Left ventricle myocardium inferior (tissue), 1 donor: ENCODE data around the gene AURKA. TPM values are rescaled to one million over a fixed set of nuclear protein-coding genes. Genes with fewer than 3 reads are reported as not detected.
A peak's percentile ranks its signal among the peaks of the same experiment; 100 is the strongest.
"Not testable (repeated sequence)": the region's sequence is repeated elsewhere in the genome, so short reads cannot be mapped to it uniquely, and the experiment has no call there.

Source experiments
- DNase-seq: peaks from one replicate; pipeline ENCODE4 v3.0.0-alpha.2; 2020
- H3K27ac ChIP-seq: fragments of 200-600 bp; replicated peaks from 2 replicates; pipeline ENCODE4 v1.8.0; 2021
- H3K27me3 ChIP-seq: fragments of 200-600 bp; 2 replicates; pipeline ENCODE4 v1.8.0; 2021; ENCODE audit warnings: low read depth
- H3K36me3 ChIP-seq: fragments of 200-600 bp; 2 replicates; pipeline ENCODE4 v1.8.0; 2021
- H3K4me1 ChIP-seq: fragments of 200-600 bp; 2 replicates; pipeline ENCODE4 v1.8.0; 2021
- H3K4me3 ChIP-seq: fragments of 200-600 bp; 2 replicates; pipeline ENCODE4 v1.8.0; 2021; ENCODE audit warnings: mild to moderate bottlenecking, moderate library complexity
- H3K9me3 ChIP-seq: fragments of 200-600 bp; replicated peaks from 2 replicates; pipeline ENCODE4 v1.8.0; 2021
- intact Hi-C: fragments of 100-400 bp; cut with micrococcal nuclease; formaldehyde crosslinking; loops from one replicate; pipeline ENCODE4 v1.11.0; 2022
- total RNA-seq: library from RNA; stranded (reverse); fragmentation: NEBNext Ultra II Directional; extraction: Animal tissue kit (Norgen Biotek cat#: 25700); gene quantifications from one replicate; pipeline ENCODE4 v1.2.1, GENCODE V29; 2021
- TF ChIP-seq, protein P1 (sequence below): fragments of 200-600 bp; IDR thresholded peaks from 2 replicates; pipeline ENCODE4 v1.8.0; 2021; ENCODE audit warnings: antibody characterized with exemption, mild to moderate bottlenecking, borderline replicate concordance
- donor health status: DM: no; HTN: yes; CAD: no; lungs with severe emphysema.

AURKA gene
- total RNA-seq, 1 donor from 2014 or later = 7.8 TPM

DNA sequence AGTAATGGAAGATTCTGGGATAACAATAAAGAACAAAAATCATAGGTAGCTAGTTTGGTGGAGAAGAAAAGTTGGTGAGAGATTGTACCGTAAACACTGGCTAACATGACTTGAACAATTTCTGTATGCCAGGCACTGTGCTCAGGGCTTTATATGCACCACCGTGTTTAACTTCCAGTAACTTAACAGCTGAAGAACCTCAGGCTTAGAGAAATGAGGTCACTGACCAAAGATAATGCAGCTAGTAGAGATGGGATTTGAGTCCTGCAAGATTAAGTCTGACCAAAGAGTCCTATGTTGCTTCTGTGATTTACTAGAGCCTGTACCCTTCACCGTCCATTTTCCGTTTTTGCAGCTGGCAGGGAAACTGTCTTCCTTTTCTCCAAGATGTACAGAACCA, 3.2 kb upstream of the AURKA start:
- no peak overlapping the region for H3K27ac ChIP-seq
- H3K27me3 ChIP-seq = no peaks in the 10 kb centered on the region
- TF ChIP-seq, protein P1, sequence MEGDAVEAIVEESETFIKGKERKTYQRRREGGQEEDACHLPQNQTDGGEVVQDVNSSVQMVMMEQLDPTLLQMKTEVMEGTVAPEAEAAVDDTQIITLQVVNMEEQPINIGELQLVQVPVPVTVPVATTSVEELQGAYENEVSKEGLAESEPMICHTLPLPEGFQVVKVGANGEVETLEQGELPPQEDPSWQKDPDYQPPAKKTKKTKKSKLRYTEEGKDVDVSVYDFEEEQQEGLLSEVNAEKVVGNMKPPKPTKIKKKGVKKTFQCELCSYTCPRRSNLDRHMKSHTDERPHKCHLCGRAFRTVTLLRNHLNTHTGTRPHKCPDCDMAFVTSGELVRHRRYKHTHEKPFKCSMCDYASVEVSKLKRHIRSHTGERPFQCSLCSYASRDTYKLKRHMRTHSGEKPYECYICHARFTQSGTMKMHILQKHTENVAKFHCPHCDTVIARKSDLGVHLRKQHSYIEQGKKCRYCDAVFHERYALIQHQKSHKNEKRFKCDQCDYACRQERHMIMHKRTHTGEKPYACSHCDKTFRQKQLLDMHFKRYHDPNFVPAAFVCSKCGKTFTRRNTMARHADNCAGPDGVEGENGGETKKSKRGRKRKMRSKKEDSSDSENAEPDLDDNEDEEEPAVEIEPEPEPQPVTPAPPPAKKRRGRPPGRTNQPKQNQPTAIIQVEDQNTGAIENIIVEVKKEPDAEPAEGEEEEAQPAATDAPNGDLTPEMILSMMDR = no peak
- peaks cover 48% of the 10 kb centered on the region for H3K36me3 ChIP-seq
- no peak overlapping the region for H3K4me3 ChIP-seq
- H3K4me1 ChIP-seq = peaks cover 41% of the 10 kb centered on the region
- intact Hi-C loops = loop anchor here (5.0 kb wide), 1 partner anchor 72 kb away; the partner anchor contains the start of gene RTF2
- no peaks in the 10 kb centered on the region for H3K9me3 ChIP-seq
- no peak for DNase-seq

DNA sequence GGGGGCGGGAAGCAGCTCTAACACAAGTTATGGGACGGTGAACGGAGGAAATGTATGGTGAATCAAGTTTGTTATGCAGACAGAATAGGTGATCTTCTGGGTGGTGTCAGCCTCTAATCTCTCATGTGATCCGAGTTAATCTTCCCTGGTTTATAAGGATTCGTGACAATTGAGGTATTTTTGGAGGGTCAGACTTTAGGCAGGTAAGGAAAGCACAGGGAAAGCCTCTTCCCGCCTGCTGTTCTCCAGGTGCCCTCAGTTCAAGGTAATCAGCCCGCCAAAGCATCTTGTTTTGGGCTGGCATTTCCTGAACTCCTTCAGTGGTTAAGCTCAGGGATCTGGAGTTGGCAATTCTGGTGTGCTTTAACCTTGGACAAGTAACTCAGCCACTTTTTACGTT, 1.6 kb upstream of the AURKA start:
- Histone ChIP-seq H3K4me3 (peak overlapping the region; percentile 92), H3K4me1 (peaks cover 32% of the 10 kb centered on the region), H3K27me3 (no peaks in the 10 kb centered on the region), H3K9me3 (no peaks in the 10 kb centered on the region), H3K27ac (no peak overlapping the region), H3K36me3 (peaks cover 35% of the 10 kb centered on the region)
- TF ChIP-seq, protein P1 = no peak
- intact Hi-C loops = no loop called here
- no peak for DNase-seq

DNA sequence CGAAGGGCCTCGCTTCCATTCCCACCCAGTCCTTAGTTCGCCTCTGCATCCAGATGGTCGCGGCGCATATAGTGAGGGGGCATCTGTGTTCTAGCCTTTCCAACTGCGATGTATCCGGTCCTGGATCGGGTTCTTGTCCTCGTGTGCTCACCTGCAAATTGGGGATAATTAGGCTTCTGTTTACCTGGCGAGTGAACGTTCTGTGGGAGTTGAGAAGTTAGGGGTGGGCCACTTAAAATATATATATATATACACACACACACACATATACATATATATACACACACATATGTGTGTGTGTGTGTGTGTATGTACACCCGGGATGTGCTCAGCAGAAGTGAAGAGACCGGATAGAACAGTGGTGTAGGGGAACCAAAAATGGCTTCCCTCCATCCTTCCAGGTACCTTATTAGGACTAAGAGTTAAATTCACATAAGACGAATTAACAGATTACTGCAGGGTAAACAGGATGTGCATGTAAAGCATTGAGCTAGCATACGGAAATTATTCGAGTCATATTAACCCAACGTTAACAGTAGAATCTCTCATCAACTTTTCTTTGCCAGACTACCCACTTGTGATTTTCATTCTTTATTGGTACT, 967 bp upstream of the AURKA start:
- no peak for DNase-seq
- Histone ChIP-seq H3K27ac (peak overlapping the region; percentile 91), H3K4me3 (peak overlapping the region; percentile 92), H3K27me3 (no peaks in the 10 kb centered on the region), H3K9me3 (no peaks in the 10 kb centered on the region), H3K4me1 (peaks cover 32% of the 10 kb centered on the region), H3K36me3 (peaks cover 28% of the 10 kb centered on the region)
- TF ChIP-seq, protein P1 = no peak
- intact Hi-C loops = no loop called here

DNA sequence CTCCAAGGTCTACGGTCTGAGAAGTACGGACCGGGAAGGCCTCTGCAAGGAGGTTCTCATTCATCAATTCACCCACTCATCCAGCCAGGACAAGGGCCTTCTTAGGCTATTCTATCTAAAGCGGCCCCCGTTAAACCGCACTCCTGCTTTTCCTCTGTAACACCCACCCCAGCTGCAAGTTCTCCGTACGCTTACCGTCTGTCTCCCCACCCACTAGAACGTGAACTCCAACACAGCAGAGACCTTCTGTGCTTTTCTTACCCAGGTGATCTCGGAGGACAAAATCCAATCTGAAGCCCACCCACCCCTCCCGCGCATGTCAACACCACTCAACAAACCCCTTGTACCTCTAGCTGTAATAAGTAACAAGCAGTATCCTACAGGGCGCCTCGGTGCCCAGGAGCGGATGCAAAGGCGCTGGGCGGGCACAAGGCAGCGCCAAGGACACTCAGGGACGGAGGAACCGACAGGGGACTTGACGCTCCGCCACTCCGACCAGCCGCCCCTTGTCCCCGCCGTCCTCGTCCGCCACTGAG, 351 bp downstream of the AURKA start:
- no peak for DNase-seq
- peaks cover 15% of the 10 kb centered on the region for H3K36me3 ChIP-seq
- peak overlapping the region; percentile 91 for H3K27ac ChIP-seq
- peak overlapping the region; percentile 92 for H3K4me3 ChIP-seq
- no peaks in the 10 kb centered on the region for H3K9me3 ChIP-seq
- no peaks in the 10 kb centered on the region for H3K27me3 ChIP-seq
- H3K4me1 ChIP-seq = peaks cover 32% of the 10 kb centered on the region
- intact Hi-C loops = no loop called here
- TF ChIP-seq, protein P1 = no peak

DNA sequence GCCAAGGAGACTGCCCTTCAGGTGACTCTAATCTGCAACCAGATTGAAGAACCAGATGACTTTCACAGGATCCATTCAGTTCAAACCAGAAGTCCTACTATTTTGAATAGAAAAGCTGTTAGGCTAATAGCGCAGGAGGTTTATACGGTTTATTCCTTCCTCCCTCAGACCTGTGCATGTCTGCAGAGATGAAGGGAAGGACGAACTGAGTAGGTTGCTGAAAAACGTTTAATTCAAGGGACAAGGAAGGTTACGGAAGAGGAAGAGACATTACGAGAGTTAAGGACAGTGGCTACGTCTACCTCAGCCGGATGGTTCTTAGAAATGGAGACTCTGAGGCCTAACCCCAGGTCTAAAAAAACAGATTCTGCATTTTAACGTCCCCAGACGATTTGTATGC, 978 bp downstream of the AURKA start:
- no peak for DNase-seq
- TF ChIP-seq, protein P1 = no peak
- Histone ChIP-seq H3K27ac (no peak overlapping the region), H3K4me3 (peak overlapping the region; percentile 92), H3K27me3 (no peaks in the 10 kb centered on the region), H3K36me3 (peaks cover 9% of the 10 kb centered on the region), H3K4me1 (peaks cover 32% of the 10 kb centered on the region), H3K9me3 (no peaks in the 10 kb centered on the region)
- intact Hi-C loops = no loop called here

DNA sequence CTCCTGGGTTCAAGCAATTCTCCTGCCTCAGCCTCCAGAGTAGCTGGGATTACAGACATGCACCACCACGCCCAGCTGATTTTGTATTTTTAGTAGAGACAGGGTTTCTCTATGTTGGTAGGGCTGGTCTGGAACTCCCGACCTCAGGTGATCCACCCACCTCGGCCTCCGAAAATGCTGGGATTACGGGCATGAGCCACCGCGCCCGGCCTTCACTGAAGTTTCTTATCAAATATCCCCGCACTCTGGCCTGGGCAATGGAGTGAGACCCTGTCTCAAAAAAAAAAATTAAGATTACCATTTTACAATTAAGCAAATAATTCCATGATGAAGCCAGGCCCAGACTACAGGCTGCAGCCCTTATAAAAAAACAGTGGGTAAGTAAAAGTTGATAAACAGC, 1.6 kb downstream of the AURKA start:
- H3K9me3 ChIP-seq, H3K27ac ChIP-seq, H3K4me3 ChIP-seq, H3K36me3 ChIP-seq, DNase-seq, intact Hi-C loops, H3K27me3 ChIP-seq: not testable (repeated sequence)
- H3K4me1 ChIP-seq = peaks cover 32% of the 10 kb centered on the region
